IMR-90 (cell line): ENCODE results near the gene TNFAIP8. TPM values are rescaled to one million over a fixed set of nuclear protein-coding genes. Genes with fewer than 3 reads are reported as not detected.
A peak's percentile ranks its signal among the peaks of the same experiment; 100 is the strongest.

Experiments used
- ATAC-seq: fragments of 200-7000 bp; cut with Tn5 transposase; 2 replicates; pipeline ENCODE4 v1.9.1; 2020; ENCODE audit warnings: low read depth, mild to moderate bottlenecking, moderate library complexity
- BruUV-seq: library from RNA; stranded (reverse); fragments of 400-500 nt; replicated peaks from 2 replicates; lab custom pipeline; 2021; lab: Mats Ljungman, UMichigan
- CTCF ChIA-PET: fragments of 300-600 bp; formaldehyde crosslinking; extraction: SDS; loops from one replicate; lab custom pipeline; 2021; ENCODE audit warnings: antibody characterized with exemption; lab: Yijun Ruan, JAX
- POLR2A ChIA-PET: fragments of 300-600 bp; sonication (Branson Sonifier 250); formaldehyde crosslinking; loops from one replicate; lab custom pipeline; 2022; ENCODE audit warnings: antibody characterized with exemption; ENCODE audit not compliant: unreplicated experiment; lab: Charles Lee
- DNase-seq: peaks from one replicate; pipeline ENCODE4 v3.0.0; 2013
- H2AFZ ChIP-seq: replicated peaks from 2 replicates; pipeline ENCODE3; 2013; ENCODE audit warnings: low read length, mild to moderate bottlenecking; ENCODE audit not compliant: poor library complexity
- H2AK5ac ChIP-seq: 2 replicates; pipeline ENCODE4 v1.6.1; 2013; ENCODE audit warnings: low read depth, low read length, inconsistent platforms
- H2AK9ac ChIP-seq: replicated peaks from 2 replicates; pipeline ENCODE3; 2013; ENCODE audit warnings: mild to moderate bottlenecking, low read depth, low read length, moderate library complexity; ENCODE audit not compliant: poor library complexity
- H2BK120ac ChIP-seq: 2 replicates; pipeline ENCODE4 v1.6.1; 2013; ENCODE audit warnings: low read depth, low read length, inconsistent platforms
- H2BK15ac ChIP-seq: 3 replicates; pipeline ENCODE4 v1.6.1; 2013; ENCODE audit warnings: low read depth, low read length, inconsistent platforms
- H2BK20ac ChIP-seq: 2 replicates; pipeline ENCODE4 v1.6.1; 2013; ENCODE audit warnings: low read depth, mild to moderate bottlenecking, inconsistent platforms, low read length, moderate library complexity
- H2BK5ac ChIP-seq: 2 replicates; pipeline ENCODE4 v1.6.1; 2013; ENCODE audit warnings: mild to moderate bottlenecking, low read depth, low read length, inconsistent platforms; ENCODE audit not compliant: poor library complexity, severe bottlenecking
- H3K14ac ChIP-seq: replicated peaks from 2 replicates; pipeline ENCODE4 v1.6.1; 2013; ENCODE audit warnings: low read depth, low read length, inconsistent platforms
- H3K18ac ChIP-seq: 2 replicates; pipeline ENCODE4 v1.6.1; 2013; ENCODE audit warnings: low read depth, low read length, control low read depth
- H3K23ac ChIP-seq: 2 replicates; pipeline ENCODE4 v1.6.1; 2013; ENCODE audit warnings: low read depth, low read length, inconsistent platforms
- H3K27ac ChIP-seq: 2 replicates; pipeline ENCODE4 v1.5.1; 2013; ENCODE audit warnings: mild to moderate bottlenecking, control low read depth, low read length; ENCODE audit not compliant: insufficient read depth
- H3K27me3 ChIP-seq: 2 replicates; pipeline ENCODE4 v1.6.1; 2013; ENCODE audit warnings: low read length; ENCODE audit not compliant: control insufficient read depth, insufficient read depth
- H3K36me3 ChIP-seq: 2 replicates; pipeline ENCODE4 v1.6.1; 2013; ENCODE audit warnings: low read length, mixed read lengths; ENCODE audit not compliant: control insufficient read depth, insufficient read depth
- H3K4ac ChIP-seq: 2 replicates; pipeline ENCODE4 v1.6.1; 2013; ENCODE audit warnings: low read depth, low read length, inconsistent platforms
- H3K4me1 ChIP-seq: 2 replicates; pipeline ENCODE4 v1.6.1; 2013; ENCODE audit warnings: low read length, mixed read lengths; ENCODE audit not compliant: control insufficient read depth, insufficient read depth
- H3K4me2 ChIP-seq: 2 replicates; pipeline ENCODE4 v1.6.1; 2013; ENCODE audit warnings: low read depth, mild to moderate bottlenecking, control low read depth, low read length, moderate library complexity
- H3K4me3 ChIP-seq: 2 replicates; pipeline ENCODE4 v1.5.1; 2013; ENCODE audit warnings: low read depth, mild to moderate bottlenecking, control low read depth, low read length, moderate library complexity; ENCODE audit not compliant: insufficient read depth
- H3K56ac ChIP-seq: 2 replicates; pipeline ENCODE4 v1.6.1; 2013; ENCODE audit warnings: low read length, inconsistent platforms; ENCODE audit not compliant: insufficient read depth; ENCODE audit errors: extremely low read depth
- H3K79me1 ChIP-seq, 2 experiments: 2 replicates each; pipeline ENCODE4 v1.6.1; 2013; ENCODE audit warnings: low read length in 2 of 2, inconsistent platforms in 1 of 2, low read depth in 1 of 2
- H3K9ac ChIP-seq: 2 replicates; pipeline ENCODE4 v1.6.1; 2013; ENCODE audit warnings: low read depth, low read length, control low read depth
- H3K9me1 ChIP-seq: 2 replicates; pipeline ENCODE4 v1.6.1; 2013; ENCODE audit warnings: low read length, inconsistent platforms; ENCODE audit not compliant: insufficient read depth
- H3K9me3 ChIP-seq: 2 replicates; pipeline ENCODE4 v1.6.1; 2013; ENCODE audit warnings: low read length; ENCODE audit not compliant: control insufficient read depth, insufficient read depth
- H4K20me1 ChIP-seq: 2 replicates; pipeline ENCODE4 v1.6.1; 2013; ENCODE audit warnings: low read length, inconsistent platforms; ENCODE audit not compliant: insufficient read depth
- H4K5ac ChIP-seq: 2 replicates; pipeline ENCODE4 v1.6.1; 2013; ENCODE audit warnings: mild to moderate bottlenecking, low read depth, low read length, control low read depth
- H4K8ac ChIP-seq, 2 experiments: 2 replicates each; pipeline ENCODE4 v1.6.1; 2013; ENCODE audit warnings: low read depth in 2 of 2, low read length in 2 of 2, control low read depth in 1 of 2, inconsistent platforms in 1 of 2
- H4K91ac ChIP-seq: 2 replicates; pipeline ENCODE4 v1.6.1; 2013; ENCODE audit warnings: low read depth, low read length, inconsistent platforms; ENCODE audit not compliant: insufficient read depth
- MAFK ChIP-seq: IDR thresholded peaks from 2 replicates; pipeline ENCODE4 v1.6.1; 2012; ENCODE audit warnings: low read depth, low read length, improper control_type of control experiment
- NFE2L2 ChIP-seq: fragments of 150-350 bp; IDR thresholded peaks from 2 replicates; pipeline ENCODE4 v1.6.1; 2016; ENCODE audit warnings: low read depth, mild to moderate bottlenecking, low read length
- WGBS, 2 experiments: methylation state at CpG; one replicate each; pipeline versions ENCODE4 v1.1.5 to v1.1.7; 2013; ENCODE audit warnings: missing lambda C conversion rate in 2 of 2; ENCODE audit not compliant: insufficient read length in 1 of 2; ENCODE audit errors: extremely low coverage in 2 of 2; 5-methylcytosine and 5-hydroxymethylcytosine counted together
- dilution Hi-C: fragments of 300-500 bp; cut with HindIII; formaldehyde crosslinking; loops from one replicate; pipeline ENCODE4 v1.14.3; 2018; ENCODE audit warnings: low sequenced_read_pairs; ENCODE audit not compliant: unreplicated experiment
- in situ Hi-C: fragments of 300-500 bp; cut with MboI; formaldehyde crosslinking; loops from 3 replicates; pipeline ENCODE4 v1.14.3; 2019; ENCODE audit warnings: low sequenced_read_pairs, inconsistent platforms, mixed read lengths
- intact Hi-C: fragments of 100-400 bp; cut with micrococcal nuclease; formaldehyde crosslinking; loops from 2 replicates; pipeline ENCODE4 v1.10.0; 2022
- polyA plus RNA-seq, 3 experiments: library from polyadenylated mRNA; depleted of rRNA; stranded (reverse); fragments of >200 nt; gene quantifications; 2 replicates each; pipeline ENCODE4 v1.2.3, GENCODE V29; 2012; ENCODE audit warnings: low replicate concordance in 1 of 3
- total RNA-seq: library from RNA; depleted of rRNA; stranded (reverse); fragments of >200 nt; gene quantifications from 2 replicates; pipeline ENCODE4 v1.2.3, GENCODE V29; 2012

Gene TNFAIP8
- total and polyA plus RNA-seq, 2 of the 4 experiments (the other 2 are of a cell fraction), result 20.3 to 29.9 TPM

DNA sequence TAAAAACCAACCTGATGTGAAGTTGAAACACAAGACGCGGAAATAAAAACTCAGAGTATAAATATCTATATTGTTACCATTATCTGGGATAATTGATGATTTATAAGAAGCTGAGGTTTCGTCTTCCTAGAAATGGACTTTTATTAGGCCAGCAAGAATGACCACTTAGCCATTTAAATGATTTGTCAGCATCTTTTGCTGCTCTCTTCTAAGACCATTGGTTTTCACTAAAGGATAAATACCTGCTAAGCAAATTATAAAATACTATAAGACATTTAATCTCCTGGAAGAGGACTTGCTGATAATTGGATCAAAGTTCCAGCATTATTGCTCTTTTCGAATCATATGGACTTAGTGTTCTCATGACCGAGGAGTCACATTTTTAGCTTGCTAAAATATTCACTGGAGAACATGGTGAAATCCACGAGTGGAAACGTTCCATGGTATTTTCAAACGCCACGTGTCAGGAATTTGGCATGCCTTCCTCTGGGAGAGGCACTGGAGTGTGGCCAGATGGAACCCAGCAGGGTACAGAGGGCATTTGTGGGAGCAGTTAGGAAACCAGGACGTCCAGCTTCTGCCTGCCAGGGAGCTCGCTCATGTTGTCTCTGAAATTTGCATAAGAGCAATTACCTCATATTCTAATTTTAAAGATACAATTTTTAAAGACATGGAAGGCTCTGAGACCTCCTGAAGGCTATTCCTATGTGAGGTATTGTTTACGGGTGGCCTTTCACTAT lies 43.1 kb downstream of the TNFAIP8 start:
- H2BK120ac ChIP-seq, result no peak overlapping the region; the same call in 1 of the 2 replicates
- peak overlapping the region; percentile 58; the same call in 1 of the 2 replicates for H4K5ac ChIP-seq
- no peak overlapping the region for H3K4me2 ChIP-seq
- no peak overlapping the region for H3K4me3 ChIP-seq
- H2AK9ac ChIP-seq, result no peak overlapping the region
- intact Hi-C loops, result no loop called here
- dilution Hi-C loops, result no loop called here
- no peak overlapping the region for H3K14ac ChIP-seq
- H3K9ac ChIP-seq, result no peak overlapping the region
- no peak overlapping the region for H3K23ac ChIP-seq
- peaks cover 10% of the 10 kb centered on the region in 2 experiments; a peak in 3 of 4 replicates for H3K79me1 ChIP-seq
- no peak overlapping the region for H2BK20ac ChIP-seq
- CTCF ChIA-PET, result interaction anchor here (0.5 to 0.6 kb wide), 2 partner anchors 39 to 58 kb away, joined by 3 to 7 read pairs; no protein-coding TSS in a partner anchor
- H3K4ac ChIP-seq, result peak overlapping the region; percentile 24; the same call in 1 of the 2 replicates
- H3K27ac ChIP-seq, result no peak overlapping the region
- H2BK5ac ChIP-seq, result no peak overlapping the region
- no peak overlapping the region for H3K56ac ChIP-seq
- DNase-seq (no peak), ATAC-seq (no peak)
- 0 out of 4 replicates have a peak overlapping the region, but pooled peaks of 1 of the 2 experiments have one; percentile 17 for H4K8ac ChIP-seq
- H3K18ac ChIP-seq, result 0 out of 2 replicates have a peak overlapping the region, but pooled peaks have one; percentile 52
- 0 out of 2 replicates have a peak overlapping the region, but pooled peaks have one; percentile 3 for H2AK5ac ChIP-seq
- H3K4me1 ChIP-seq, result peaks cover 5% of the 10 kb centered on the region
- H4K20me1 ChIP-seq, result no peaks in the 10 kb centered on the region
- H3K27me3 ChIP-seq, result no peaks in the 10 kb centered on the region
- TF ChIP-seq MAFK, result peak; percentile 80
- TF ChIP-seq NFE2L2, result no peak
- peaks cover 4% of the 10 kb centered on the region; the same call in 1 of the 2 replicates for H3K36me3 ChIP-seq
- H3K9me3 ChIP-seq, result no peaks in the 10 kb centered on the region
- no peak overlapping the region for H2AFZ ChIP-seq
- peaks cover 9% of the 10 kb centered on the region for H3K9me1 ChIP-seq
- no TSS peak for BruUV-seq
- in situ Hi-C loops, result no loop called here
- 60% methylated on average over 4 of the region's 12 CpGs; no CpG with 5 or more reads in 1 of the 2 experiments for WGBS, 2 experiments
- H2BK15ac ChIP-seq, result 0 out of 3 replicates have a peak overlapping the region, but pooled peaks have one; percentile 11
- POLR2A ChIA-PET, result interaction anchor here (0.6 kb wide), 1 partner anchor 234 kb away, joined by 5 read pairs; no protein-coding TSS in a partner anchor
- H4K91ac ChIP-seq, result no peak overlapping the region
